Heart left ventricle (tissue), 13 donors: Measurements from ENCODE around the gene SGF29.

Source experiments
- CTCF ChIP-seq, 12 donors: fragments of 200-600 bp; sonication (generic) in 4 of 12; IDR thresholded peaks; one replicate each; pipeline versions ENCODE4 v1.5.0 to v1.8.0; 2018 to 2022; ENCODE audit warnings: antibody characterized with exemption in 12 of 12, mild to moderate bottlenecking in 5 of 12
- POLR2A ChIP-seq, 2 donors: fragments of 450-650 bp; IDR thresholded peaks; one replicate each; pipeline ENCODE4 v1.6.1; 2017; ENCODE audit warnings: antibody characterized with exemption in 2 of 2, mild to moderate bottlenecking in 2 of 2, moderate library complexity in 2 of 2
- donor health status: ischemic (EF 13 %, LVEDD 7.1; RV severe dilation, severe dysfunction).
- donor health status: DM: no; HTN: yes; CAD: no.
- donor health status: DM: no; HTN: no; CAD: no.
- donor health status: ischemic (EF 25% LVEDD 6.9; RV normal size, moderate dysfunction).
- donor health status: ischemic (EF 25% LVEDD 5.7; RV mildly dilated, moderate dysfunction).
- donor health status: ischemic (EF 35%, LVEDD 5.7; RV mildly dilated, moderate dysfunction).
- donor health status: nonischemic (EF 11% LVEDD 7.7; RV severe dilation, severe dysfunction).
- donor health status: DM: yes; HTN: yes; CAD: no.
- donor health status: PGD.
- donor health status: ischemic (EF 29% LVEDD 5.4; RV normal size, mild dysfunction).
- donor health status: nonischemic (EF 23%, LVEDD 6.1; RV moderate dilation, normal function).

GRCh38 chr16:28591355-28591754 lies 37.6 kb downstream of the SGF29 start:
- TF ChIP-seq POLR2A (IDR thresholded peaks at IDR 0.05) (no peak), CTCF (IDR thresholded peaks at IDR 0.05) (no peak)
